K562 (cell line): ENCODE results near the gene CIAPIN1. TPM values are rescaled to one million over a fixed set of nuclear protein-coding genes. Genes with fewer than 3 reads are reported as not detected.

Experiments used
- FOSL1 ChIP-seq: fragments of 200-800 bp; sonication (Bioruptor generic); conservative IDR thresholded peaks from 2 replicates; pipeline ENCODE4 v1.6.1; 2016; ENCODE audit warnings: missing genetic modification characterization, missing compliant biosample characterization
- SMARCC2 ChIP-seq: fragments of 450-650 bp; IDR thresholded peaks from 2 replicates; pipeline ENCODE4 v1.6.1; 2017; ENCODE audit warnings: antibody characterized with exemption, moderate library complexity, mild to moderate bottlenecking, low read depth
- SNRNP70 ChIP-seq: fragments of 200-400 bp; formaldehyde crosslinking; optimal IDR thresholded peaks from 2 replicates; pipeline ENCODE3; 2017; ENCODE audit warnings: low read depth, low read length
- TEAD2 ChIP-seq: fragments of 450-650 bp; IDR thresholded peaks from 2 replicates; pipeline ENCODE4 v1.6.1; 2016; ENCODE audit warnings: missing genetic modification characterization, control low read depth, missing compliant biosample characterization
- ZNF146 ChIP-seq: IDR thresholded peaks from one replicate; pipeline ENCODE4 v1.6.1; 2018; ENCODE audit warnings: missing compliant biosample characterization; ENCODE audit not compliant: unreplicated experiment
- ZNF23 ChIP-seq: fragments of 250-450 bp; sonication (Bioruptor Pico); IDR thresholded peaks from 2 replicates; pipeline ENCODE4 v1.4.0; 2020; ENCODE audit warnings: mild to moderate bottlenecking
- ZNF512 ChIP-seq: IDR thresholded peaks from 2 replicates; pipeline ENCODE4 v1.6.1; 2016; ENCODE audit warnings: missing genetic modification characterization, missing compliant biosample characterization
- ZNF655 ChIP-seq: fragments of 250-450 bp; sonication (Bioruptor Pico); IDR thresholded peaks from 2 replicates; pipeline ENCODE4 v1.5.0; 2021
- polyA plus RNA-seq, 8 experiments: library from polyadenylated mRNA; depleted of rRNA in 4 of 8; stranded (reverse) in 5 of 8; unstranded in 3 of 8; fragments of >200 nt; fragmentation: Nextera tagmentation in 2 of 8; fragmentation: Illumina TruSeq in 1 of 8; extraction: Ambion mirVana in 2 of 8; extraction: Trizol in 1 of 8; gene quantifications; 2 replicates each; pipeline versions ENCODE4 v1.2.1 to v1.2.3, GENCODE V29; 2011 to 2014; ENCODE audit warnings: inconsistent platforms in 1 of 8, missing spikeins in 1 of 8
- total RNA-seq, 7 experiments: library from RNA; depleted of rRNA in 6 of 7; stranded (reverse); fragments of >200 nt in 6 of 7; fragmentation: Illumina TruSeq in 2 of 7; extraction: Trizol in 2 of 7; gene quantifications; 2 replicates each; pipeline versions ENCODE4 v1.2.1 to v1.2.3, GENCODE V29; 2011 to 2021; ENCODE audit warnings: low replicate concordance in 1 of 7
- TF ChIP-seq, protein P1 (sequence below): fragments of 450-650 bp; IDR thresholded peaks from 2 replicates; pipeline ENCODE4 v1.6.1; 2016; ENCODE audit warnings: mild to moderate bottlenecking, moderate library complexity
- TF ChIP-seq, protein P2 (sequence below): sonication (generic); formaldehyde crosslinking; IDR thresholded peaks from 2 replicates; pipeline ENCODE4 v1.8.1; 2023; ENCODE audit warnings: mild to moderate bottlenecking, missing genetic modification reagents

The CIAPIN1 gene
- total and polyA plus RNA-seq, 9 of the 15 experiments (the other 6 are each of a cell fraction or from before 2014, with no cell fraction given) = 71.8 to 263 (median 95.7) TPM

GRCh38 chr16:57485916-57486857 lies 39.0 kb upstream of the CIAPIN1 start, which contains the start of gene DOK4 (continued):
- TF ChIP-seq, protein P1, sequence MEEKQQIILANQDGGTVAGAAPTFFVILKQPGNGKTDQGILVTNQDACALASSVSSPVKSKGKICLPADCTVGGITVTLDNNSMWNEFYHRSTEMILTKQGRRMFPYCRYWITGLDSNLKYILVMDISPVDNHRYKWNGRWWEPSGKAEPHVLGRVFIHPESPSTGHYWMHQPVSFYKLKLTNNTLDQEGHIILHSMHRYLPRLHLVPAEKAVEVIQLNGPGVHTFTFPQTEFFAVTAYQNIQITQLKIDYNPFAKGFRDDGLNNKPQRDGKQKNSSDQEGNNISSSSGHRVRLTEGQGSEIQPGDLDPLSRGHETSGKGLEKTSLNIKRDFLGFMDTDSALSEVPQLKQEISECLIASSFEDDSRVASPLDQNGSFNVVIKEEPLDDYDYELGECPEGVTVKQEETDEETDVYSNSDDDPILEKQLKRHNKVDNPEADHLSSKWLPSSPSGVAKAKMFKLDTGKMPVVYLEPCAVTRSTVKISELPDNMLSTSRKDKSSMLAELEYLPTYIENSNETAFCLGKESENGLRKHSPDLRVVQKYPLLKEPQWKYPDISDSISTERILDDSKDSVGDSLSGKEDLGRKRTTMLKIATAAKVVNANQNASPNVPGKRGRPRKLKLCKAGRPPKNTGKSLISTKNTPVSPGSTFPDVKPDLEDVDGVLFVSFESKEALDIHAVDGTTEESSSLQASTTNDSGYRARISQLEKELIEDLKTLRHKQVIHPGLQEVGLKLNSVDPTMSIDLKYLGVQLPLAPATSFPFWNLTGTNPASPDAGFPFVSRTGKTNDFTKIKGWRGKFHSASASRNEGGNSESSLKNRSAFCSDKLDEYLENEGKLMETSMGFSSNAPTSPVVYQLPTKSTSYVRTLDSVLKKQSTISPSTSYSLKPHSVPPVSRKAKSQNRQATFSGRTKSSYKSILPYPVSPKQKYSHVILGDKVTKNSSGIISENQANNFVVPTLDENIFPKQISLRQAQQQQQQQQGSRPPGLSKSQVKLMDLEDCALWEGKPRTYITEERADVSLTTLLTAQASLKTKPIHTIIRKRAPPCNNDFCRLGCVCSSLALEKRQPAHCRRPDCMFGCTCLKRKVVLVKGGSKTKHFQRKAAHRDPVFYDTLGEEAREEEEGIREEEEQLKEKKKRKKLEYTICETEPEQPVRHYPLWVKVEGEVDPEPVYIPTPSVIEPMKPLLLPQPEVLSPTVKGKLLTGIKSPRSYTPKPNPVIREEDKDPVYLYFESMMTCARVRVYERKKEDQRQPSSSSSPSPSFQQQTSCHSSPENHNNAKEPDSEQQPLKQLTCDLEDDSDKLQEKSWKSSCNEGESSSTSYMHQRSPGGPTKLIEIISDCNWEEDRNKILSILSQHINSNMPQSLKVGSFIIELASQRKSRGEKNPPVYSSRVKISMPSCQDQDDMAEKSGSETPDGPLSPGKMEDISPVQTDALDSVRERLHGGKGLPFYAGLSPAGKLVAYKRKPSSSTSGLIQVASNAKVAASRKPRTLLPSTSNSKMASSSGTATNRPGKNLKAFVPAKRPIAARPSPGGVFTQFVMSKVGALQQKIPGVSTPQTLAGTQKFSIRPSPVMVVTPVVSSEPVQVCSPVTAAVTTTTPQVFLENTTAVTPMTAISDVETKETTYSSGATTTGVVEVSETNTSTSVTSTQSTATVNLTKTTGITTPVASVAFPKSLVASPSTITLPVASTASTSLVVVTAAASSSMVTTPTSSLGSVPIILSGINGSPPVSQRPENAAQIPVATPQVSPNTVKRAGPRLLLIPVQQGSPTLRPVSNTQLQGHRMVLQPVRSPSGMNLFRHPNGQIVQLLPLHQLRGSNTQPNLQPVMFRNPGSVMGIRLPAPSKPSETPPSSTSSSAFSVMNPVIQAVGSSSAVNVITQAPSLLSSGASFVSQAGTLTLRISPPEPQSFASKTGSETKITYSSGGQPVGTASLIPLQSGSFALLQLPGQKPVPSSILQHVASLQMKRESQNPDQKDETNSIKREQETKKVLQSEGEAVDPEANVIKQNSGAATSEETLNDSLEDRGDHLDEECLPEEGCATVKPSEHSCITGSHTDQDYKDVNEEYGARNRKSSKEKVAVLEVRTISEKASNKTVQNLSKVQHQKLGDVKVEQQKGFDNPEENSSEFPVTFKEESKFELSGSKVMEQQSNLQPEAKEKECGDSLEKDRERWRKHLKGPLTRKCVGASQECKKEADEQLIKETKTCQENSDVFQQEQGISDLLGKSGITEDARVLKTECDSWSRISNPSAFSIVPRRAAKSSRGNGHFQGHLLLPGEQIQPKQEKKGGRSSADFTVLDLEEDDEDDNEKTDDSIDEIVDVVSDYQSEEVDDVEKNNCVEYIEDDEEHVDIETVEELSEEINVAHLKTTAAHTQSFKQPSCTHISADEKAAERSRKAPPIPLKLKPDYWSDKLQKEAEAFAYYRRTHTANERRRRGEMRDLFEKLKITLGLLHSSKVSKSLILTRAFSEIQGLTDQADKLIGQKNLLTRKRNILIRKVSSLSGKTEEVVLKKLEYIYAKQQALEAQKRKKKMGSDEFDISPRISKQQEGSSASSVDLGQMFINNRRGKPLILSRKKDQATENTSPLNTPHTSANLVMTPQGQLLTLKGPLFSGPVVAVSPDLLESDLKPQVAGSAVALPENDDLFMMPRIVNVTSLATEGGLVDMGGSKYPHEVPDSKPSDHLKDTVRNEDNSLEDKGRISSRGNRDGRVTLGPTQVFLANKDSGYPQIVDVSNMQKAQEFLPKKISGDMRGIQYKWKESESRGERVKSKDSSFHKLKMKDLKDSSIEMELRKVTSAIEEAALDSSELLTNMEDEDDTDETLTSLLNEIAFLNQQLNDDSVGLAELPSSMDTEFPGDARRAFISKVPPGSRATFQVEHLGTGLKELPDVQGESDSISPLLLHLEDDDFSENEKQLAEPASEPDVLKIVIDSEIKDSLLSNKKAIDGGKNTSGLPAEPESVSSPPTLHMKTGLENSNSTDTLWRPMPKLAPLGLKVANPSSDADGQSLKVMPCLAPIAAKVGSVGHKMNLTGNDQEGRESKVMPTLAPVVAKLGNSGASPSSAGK = no peak
- TF ChIP-seq ZNF23 (no peak), SNRNP70 (no peak), ZNF512 (no peak), ZNF655 (no peak), TEAD2 (tag) (no peak), FOSL1 (tag) (no peak), ZNF146 (CRISPR knock-in tag) (no peak), SMARCC2 (no peak)
- TF ChIP-seq, protein P2, sequence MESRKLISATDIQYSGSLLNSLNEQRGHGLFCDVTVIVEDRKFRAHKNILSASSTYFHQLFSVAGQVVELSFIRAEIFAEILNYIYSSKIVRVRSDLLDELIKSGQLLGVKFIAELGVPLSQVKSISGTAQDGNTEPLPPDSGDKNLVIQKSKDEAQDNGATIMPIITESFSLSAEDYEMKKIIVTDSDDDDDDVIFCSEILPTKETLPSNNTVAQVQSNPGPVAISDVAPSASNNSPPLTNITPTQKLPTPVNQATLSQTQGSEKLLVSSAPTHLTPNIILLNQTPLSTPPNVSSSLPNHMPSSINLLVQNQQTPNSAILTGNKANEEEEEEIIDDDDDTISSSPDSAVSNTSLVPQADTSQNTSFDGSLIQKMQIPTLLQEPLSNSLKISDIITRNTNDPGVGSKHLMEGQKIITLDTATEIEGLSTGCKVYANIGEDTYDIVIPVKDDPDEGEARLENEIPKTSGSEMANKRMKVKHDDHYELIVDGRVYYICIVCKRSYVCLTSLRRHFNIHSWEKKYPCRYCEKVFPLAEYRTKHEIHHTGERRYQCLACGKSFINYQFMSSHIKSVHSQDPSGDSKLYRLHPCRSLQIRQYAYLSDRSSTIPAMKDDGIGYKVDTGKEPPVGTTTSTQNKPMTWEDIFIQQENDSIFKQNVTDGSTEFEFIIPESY (CRISPR knock-in tag) = no peak
